ENCODE results near the gene TPP2.

TPP2 gene

GRCh38 chr13:102702965-102703725 lies 106.4 kb downstream of the TPP2 start:
- Histone ChIP-seq H3K27me3 (no peaks in the 10 kb centered on the region), H3K9me3 (no peaks in the 10 kb centered on the region), H3K4me3 (ENCODE audit: low read depth in 1 of 2, low read length in 1 of 2) (no peak overlapping the region), H3K4me1 (ENCODE audit: control insufficient read depth in 1 of 2, insufficient read depth in 1 of 2, low read depth in 1 of 2, low read length in 1 of 2) (no peaks in the 10 kb centered on the region), H3K36me3 (no peaks in the 10 kb centered on the region), H3K27ac (no peak overlapping the region)
- TF ChIP-seq CTCF (IDR thresholded peaks at IDR 0.05), result no peak

- Histone ChIP-seq H3K27me3 (no peaks in the 10 kb centered on the region), H3K4me1 (ENCODE audit: control insufficient read depth in 1 of 2, insufficient read depth in 1 of 2, low read depth in 1 of 2, low read length in 1 of 2) (no peaks in the 10 kb centered on the region), H3K36me3 (no peaks in the 10 kb centered on the region), H3K4me3 (ENCODE audit: low read depth in 1 of 2, low read length in 1 of 2) (no peak overlapping the region), H3K27ac (no peak overlapping the region), H3K9me3 (no peaks in the 10 kb centered on the region)
- no peak for TF ChIP-seq CTCF (IDR thresholded peaks at IDR 0.05)
These were observed 106.9 kb downstream of the TPP2 start for GRCh38 chr13:102703726-102704035.

- no peaks in the 10 kb centered on the region for H3K4me1 ChIP-seq (ENCODE audit: control insufficient read depth in 1 of 2, insufficient read depth in 1 of 2, low read depth in 1 of 2, low read length in 1 of 2)
These were observed 107.7 kb downstream of the TPP2 start for GRCh38 chr13:102704238-102705058.

GRCh38 chr13:102707467-102707866 lies 110.7 kb downstream of the TPP2 start:
- H3K4me3 ChIP-seq (ENCODE audit: low read depth in 1 of 2, low read length in 1 of 2), result no peak overlapping the region
- no peak overlapping the region for H3K27ac ChIP-seq
- no peaks in the 10 kb centered on the region for H3K9me3 ChIP-seq
- H3K27me3 ChIP-seq, result no peaks in the 10 kb centered on the region
- no peak for TF ChIP-seq CTCF (IDR thresholded peaks at IDR 0.05)
- H3K4me1 ChIP-seq (ENCODE audit: control insufficient read depth in 1 of 2, insufficient read depth in 1 of 2, low read depth in 1 of 2, low read length in 1 of 2), result no peaks in the 10 kb centered on the region
- no peaks in the 10 kb centered on the region for H3K36me3 ChIP-seq

More at GRCh38 chr13:102704238-102705058, 107.7 kb downstream of the TPP2 start:
- Histone ChIP-seq H3K27ac (no peak overlapping the region), H3K4me3 (ENCODE audit: low read depth in 1 of 2, low read length in 1 of 2) (no peak overlapping the region), H3K9me3 (no peaks in the 10 kb centered on the region), H3K36me3 (no peaks in the 10 kb centered on the region), H3K27me3 (no peaks in the 10 kb centered on the region)
- TF ChIP-seq CTCF (IDR thresholded peaks at IDR 0.05), result no peak

- Histone ChIP-seq H3K9me3 (no peaks in the 10 kb centered on the region), H3K36me3 (no peaks in the 10 kb centered on the region), H3K27me3 (no peaks in the 10 kb centered on the region), H3K4me1 (ENCODE audit: control insufficient read depth in 1 of 2, insufficient read depth in 1 of 2, low read depth in 1 of 2, low read length in 1 of 2) (no peaks in the 10 kb centered on the region), H3K27ac (no peak overlapping the region), H3K4me3 (ENCODE audit: low read depth in 1 of 2, low read length in 1 of 2) (no peak overlapping the region)
- TF ChIP-seq CTCF (IDR thresholded peaks at IDR 0.05), result no peak
These were observed 111.4 kb downstream of the TPP2 start for GRCh38 chr13:102708211-102708610.
